Measurements from ENCODE around the gene RGS12.

The RGS12 gene

GRCh38 chr4:3332498-3332897 lies 39.7 kb downstream of the RGS12 start:
- no peak for DNase-seq

- no peak for DNase-seq
These were observed 41.5 kb downstream of the RGS12 start for GRCh38 chr4:3334316-3334715.

- no peak for DNase-seq
These were observed 42.6 kb downstream of the RGS12 start for GRCh38 chr4:3335385-3335784.

DNA sequence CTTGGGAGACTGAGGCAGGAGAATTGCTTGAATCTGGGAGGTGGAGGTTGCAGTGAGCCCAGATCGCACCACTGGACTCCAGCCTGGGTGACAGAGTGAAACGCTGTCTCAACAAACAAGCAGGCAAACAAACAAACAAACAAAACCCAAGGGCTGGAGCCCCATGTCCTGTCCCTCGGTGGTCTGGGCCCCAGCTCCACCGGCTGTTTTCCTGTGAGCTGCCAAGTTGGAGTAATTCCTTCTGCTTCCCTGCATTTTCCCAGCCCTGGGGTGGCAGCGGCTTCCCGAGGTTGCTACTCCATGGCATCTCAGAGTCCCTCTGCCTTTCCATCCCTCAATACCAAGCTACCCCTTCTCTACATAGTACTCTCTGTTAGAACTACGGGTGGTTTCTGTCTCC lies 43.2 kb downstream of the RGS12 start:
- no peak for DNase-seq

- no peak for DNase-seq
These were observed 43.8 kb downstream of the RGS12 start for GRCh38 chr4:3336382-3337356.

DNA sequence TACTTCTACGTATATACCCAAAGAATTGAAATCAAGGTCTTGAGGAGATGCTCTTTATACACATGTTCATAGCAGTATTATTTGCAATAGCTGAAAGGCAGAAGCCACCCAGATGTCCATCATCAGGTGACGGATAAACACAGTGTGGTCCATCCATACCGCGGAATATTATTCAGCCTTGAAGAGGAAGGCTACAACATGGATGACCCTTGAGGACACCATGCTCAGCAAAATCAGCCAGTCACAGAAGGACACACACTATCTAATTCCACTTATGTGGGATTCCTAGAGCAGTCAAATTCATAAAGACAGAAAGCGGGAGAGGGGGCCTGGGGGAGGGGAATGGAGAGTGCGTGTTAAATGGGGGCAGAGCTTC lies 44.5 kb downstream of the RGS12 start:
- DNase-seq = no peak

GRCh38 chr4:3337811-3338210 lies 45.0 kb downstream of the RGS12 start:
- no peak for DNase-seq

- DNase-seq = no peak
These were observed 45.6 kb downstream of the RGS12 start for GRCh38 chr4:3338321-3338838.

DNA sequence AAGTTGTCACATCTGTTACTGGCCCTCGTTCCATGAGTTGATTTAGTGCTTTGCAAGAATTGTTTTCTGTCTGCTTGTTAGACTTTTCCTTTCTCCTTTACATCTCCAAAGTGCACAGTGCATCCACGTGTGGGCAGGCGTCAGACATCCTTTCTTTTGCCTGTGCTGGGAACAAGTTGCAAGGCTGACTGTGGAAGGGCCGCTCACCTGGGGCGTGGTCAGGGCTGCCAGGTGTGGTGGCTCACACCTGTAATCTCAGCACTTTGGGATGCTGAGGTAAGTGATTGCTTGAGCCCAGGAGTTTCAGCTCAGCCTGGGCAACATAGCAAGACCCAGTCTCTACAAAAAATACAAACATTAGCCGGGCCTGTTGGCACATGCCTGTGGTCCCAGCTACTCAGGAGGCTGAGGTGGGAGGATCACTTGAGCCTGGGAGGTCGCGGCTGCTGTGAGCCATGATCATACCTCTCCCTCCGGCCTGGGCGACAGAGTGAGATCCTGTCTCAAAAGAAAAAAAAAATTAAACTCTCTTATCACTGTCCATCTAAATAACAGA lies 46.2 kb downstream of the RGS12 start:
- DNase-seq = no peak

DNA sequence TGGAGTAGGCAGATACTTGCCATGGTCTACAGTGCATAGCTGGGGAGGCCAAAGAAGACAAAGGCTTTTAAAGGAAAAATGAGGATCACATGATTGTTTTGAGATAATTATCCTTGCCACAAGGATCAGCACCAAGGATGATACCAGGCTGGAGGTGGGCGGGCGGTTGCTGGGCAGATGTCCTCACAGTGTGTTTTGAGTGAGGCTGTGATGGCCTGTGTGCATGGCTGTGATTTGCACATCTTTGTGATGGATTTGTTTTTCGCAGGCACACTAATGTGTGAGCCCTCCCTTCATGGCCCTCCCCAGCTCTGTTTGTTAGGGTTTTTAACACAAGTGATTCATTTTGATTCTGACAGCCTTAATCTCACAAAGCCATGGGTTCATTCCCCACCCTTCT lies 46.8 kb downstream of the RGS12 start:
- no peak for DNase-seq

DNA sequence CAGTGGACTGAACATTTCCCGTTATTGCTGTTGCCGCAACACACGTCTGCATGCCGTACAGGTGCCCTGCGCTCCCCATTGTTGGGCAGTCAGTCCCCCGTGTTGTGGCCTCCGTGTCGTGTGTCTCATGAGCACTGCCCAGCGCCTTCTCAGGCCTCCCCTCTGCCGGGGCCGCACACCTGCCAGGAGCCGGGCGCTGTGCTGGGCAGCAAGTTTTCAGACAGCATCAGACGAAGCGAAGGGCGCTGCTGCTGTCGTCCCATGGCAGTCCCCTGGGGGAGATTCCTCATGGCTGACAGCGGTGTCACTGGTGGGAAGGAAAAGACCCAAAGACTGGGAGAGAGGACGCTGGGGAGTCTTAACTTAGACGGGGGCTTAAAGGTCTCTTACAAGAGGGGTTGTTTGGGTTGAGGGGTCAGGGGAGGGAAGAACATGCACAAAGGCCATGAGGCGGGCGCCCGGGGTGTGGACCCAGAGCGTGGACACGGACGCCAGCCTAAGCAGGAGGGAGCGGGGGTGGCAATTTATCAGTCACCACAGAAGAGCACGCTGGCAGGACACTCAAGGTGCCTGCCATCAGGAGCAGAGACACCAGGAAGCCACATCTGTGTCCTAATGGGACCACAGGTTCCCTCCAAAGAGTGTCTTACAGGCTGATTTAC lies 47.3 kb downstream of the RGS12 start:
- DNase-seq = no peak

DNA sequence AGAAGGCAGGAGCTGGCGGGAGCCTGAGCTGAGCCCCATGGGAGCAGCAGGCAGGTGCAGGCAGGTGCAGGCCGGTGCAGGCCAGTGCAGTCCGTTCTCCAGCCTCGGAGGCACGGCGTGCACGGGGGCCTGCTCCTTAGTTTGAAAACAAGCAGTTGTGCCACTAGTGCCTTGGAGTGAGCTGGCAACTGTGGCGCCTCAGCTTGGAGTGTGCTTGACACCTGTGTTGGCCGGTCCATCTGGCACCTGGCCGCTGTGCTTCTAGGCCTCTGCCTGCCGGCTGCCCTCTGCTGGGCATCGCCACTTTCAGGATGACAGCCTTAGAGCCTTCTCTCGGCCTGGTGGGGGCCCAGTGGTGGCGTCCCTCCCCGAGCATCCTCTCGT lies 47.9 kb downstream of the RGS12 start:
- DNase-seq = no peak

GRCh38 chr4:3341760-3342159 lies 48.9 kb downstream of the RGS12 start:
- DNase-seq = no peak

DNA sequence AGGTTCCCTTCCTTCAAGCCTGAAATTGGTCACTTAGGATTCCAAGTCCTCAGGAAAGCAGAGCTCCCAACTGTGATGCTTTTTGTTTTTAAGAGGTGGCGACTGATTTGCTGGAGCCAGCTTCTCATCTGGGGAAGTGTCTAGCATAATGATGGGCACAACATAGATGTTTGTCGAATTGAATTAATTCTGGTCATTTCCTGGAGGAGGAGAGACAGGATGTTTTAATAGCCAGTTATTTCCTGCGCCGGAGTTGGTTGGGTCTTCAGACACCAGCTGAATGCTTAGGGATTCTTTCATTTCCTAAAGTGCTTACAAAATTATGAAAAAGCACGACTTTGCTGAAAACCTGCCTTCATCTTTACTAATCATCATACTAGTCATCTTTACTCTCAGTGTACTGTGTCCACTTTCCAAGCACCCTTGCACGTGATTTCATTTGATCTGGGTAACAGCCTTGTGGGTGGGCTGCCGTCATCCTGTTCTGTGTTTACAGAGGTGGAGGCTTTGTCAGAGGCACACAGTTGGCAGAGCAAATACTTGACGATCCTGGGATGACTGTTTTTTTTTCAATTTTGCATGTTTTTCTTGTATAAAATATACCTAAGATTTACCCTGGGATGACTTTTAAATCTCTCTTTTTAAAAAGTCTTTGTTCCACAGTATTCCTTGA lies 49.5 kb downstream of the RGS12 start:
- no peak for DNase-seq

All from CD4-positive, alpha-beta T cell treated with Interleukin-6 for 4 hours (primary cell).